ENCODE results near the gene C1orf105.

The C1orf105 gene

GRCh38 chr1:172421974-172422604 is 1.6 kb downstream of the C1orf105 start:
- no peak overlapping the region for H2AK5ac ChIP-seq (ENCODE audit: low read length, severe bottlenecking)
- no peak overlapping the region for H3K27ac ChIP-seq (ENCODE audit: low read length, poor library complexity, severe bottlenecking)
- H2BK5ac ChIP-seq (ENCODE audit: low read depth, low read length, poor library complexity, severe bottlenecking) = no peak overlapping the region
- no peaks in the 10 kb centered on the region for H3K27me3 ChIP-seq (ENCODE audit: control insufficient read depth in 1 of 2, insufficient read depth in 1 of 2, low read length in 2 of 2)
- H3K36me3 ChIP-seq (ENCODE audit: control insufficient read depth in 1 of 2, insufficient read depth in 2 of 2, low read depth in 1 of 2, low read length in 2 of 2) = peaks cover 0 to 4% of the 10 kb centered on the region in 2 experiments
- no peak overlapping the region for H3K9ac ChIP-seq (ENCODE audit: low read length)
- H2BK120ac ChIP-seq (ENCODE audit: low read depth, low read length) = no peak overlapping the region
- no peak for DNase-seq
- no peak overlapping the region for H2BK15ac ChIP-seq (ENCODE audit: low read depth, poor library complexity, severe bottlenecking)
- no peak overlapping the region for H3K4ac ChIP-seq (ENCODE audit: low read depth in 1 of 2, low read length in 2 of 2)
- no peak overlapping the region for H3K4me2 ChIP-seq (ENCODE audit: low read length, poor library complexity, severe bottlenecking)
- no peak overlapping the region for H3K23ac ChIP-seq (ENCODE audit: low read length in 2 of 2)
- no peak overlapping the region for H3K14ac ChIP-seq (ENCODE audit: low read length in 2 of 2)
- no peak overlapping the region for H4K8ac ChIP-seq (ENCODE audit: low read length)
- H3K4me1 ChIP-seq (ENCODE audit: control insufficient read depth, insufficient read depth, low read depth, low read length) = no peaks in the 10 kb centered on the region
- no peak overlapping the region for H4K91ac ChIP-seq (ENCODE audit: low read length)
- no peak overlapping the region for H2BK12ac ChIP-seq (ENCODE audit: low read length in 2 of 2)
- 91% methylated on average over 5 of the region's 5 CpGs for WGBS
- no peaks in the 10 kb centered on the region for H3K9me3 ChIP-seq (ENCODE audit: control insufficient read depth, low read length)
- no peak overlapping the region for H3K4me3 ChIP-seq (ENCODE audit: insufficient read depth in 1 of 2, low read depth in 1 of 2, low read length in 2 of 2)
- no peak overlapping the region for H2AFZ ChIP-seq (ENCODE audit: low read depth, low read length)
- H3K18ac ChIP-seq (ENCODE audit: low read depth in 1 of 2, low read length in 2 of 2) = no peak overlapping the region
- H3K79me1 ChIP-seq (replicated peaks; ENCODE audit: low read length, poor library complexity, severe bottlenecking) = peaks cover 20% of the 10 kb centered on the region

- H3K27ac ChIP-seq (ENCODE audit: low read length, poor library complexity, severe bottlenecking) = no peak overlapping the region
- no peaks in the 10 kb centered on the region for H3K9me3 ChIP-seq (ENCODE audit: control insufficient read depth, low read length)
- no peak overlapping the region for H3K18ac ChIP-seq (ENCODE audit: low read depth in 1 of 2, low read length in 2 of 2)
- H2BK120ac ChIP-seq (ENCODE audit: low read depth, low read length) = no peak overlapping the region
- no peak overlapping the region for H4K91ac ChIP-seq (ENCODE audit: low read length)
- H3K14ac ChIP-seq (ENCODE audit: low read length in 2 of 2) = no peak overlapping the region
- no peak overlapping the region for H2BK5ac ChIP-seq (ENCODE audit: low read depth, low read length, poor library complexity, severe bottlenecking)
- no peak overlapping the region for H2AK5ac ChIP-seq (ENCODE audit: low read length, severe bottlenecking)
- H2BK15ac ChIP-seq (ENCODE audit: low read depth, poor library complexity, severe bottlenecking) = no peak overlapping the region
- no peak overlapping the region for H3K23ac ChIP-seq (ENCODE audit: low read length in 2 of 2)
- H3K4me2 ChIP-seq (ENCODE audit: low read length, poor library complexity, severe bottlenecking) = no peak overlapping the region
- 99% methylated on average over 2 of the region's 2 CpGs for WGBS
- no peak overlapping the region for H3K4me3 ChIP-seq (ENCODE audit: insufficient read depth in 1 of 2, low read depth in 1 of 2, low read length in 2 of 2)
- H3K9ac ChIP-seq (ENCODE audit: low read length) = no peak overlapping the region
- H3K4ac ChIP-seq (ENCODE audit: low read depth in 1 of 2, low read length in 2 of 2) = no peak overlapping the region
- H3K4me1 ChIP-seq (ENCODE audit: control insufficient read depth, insufficient read depth, low read depth, low read length) = no peaks in the 10 kb centered on the region
- no peak overlapping the region for H4K8ac ChIP-seq (ENCODE audit: low read length)
- no peaks in the 10 kb centered on the region for H3K27me3 ChIP-seq (ENCODE audit: control insufficient read depth in 1 of 2, insufficient read depth in 1 of 2, low read length in 2 of 2)
- H3K79me1 ChIP-seq (replicated peaks; ENCODE audit: low read length, poor library complexity, severe bottlenecking) = peaks cover 25% of the 10 kb centered on the region
- no peak overlapping the region for H2BK12ac ChIP-seq (ENCODE audit: low read length in 2 of 2)
- DNase-seq = no peak
- peaks cover 0 to 4% of the 10 kb centered on the region in 2 experiments for H3K36me3 ChIP-seq (ENCODE audit: control insufficient read depth in 1 of 2, insufficient read depth in 2 of 2, low read depth in 1 of 2, low read length in 2 of 2)
- H2AFZ ChIP-seq (ENCODE audit: low read depth, low read length) = no peak overlapping the region
These were observed 2.9 kb downstream of the C1orf105 start for GRCh38 chr1:172423336-172423735.

GRCh38 chr1:172425339-172425738 is 4.9 kb downstream of the C1orf105 start:
- DNase-seq = no peak
- no peak overlapping the region for H3K4me3 ChIP-seq (ENCODE audit: insufficient read depth in 1 of 2, low read depth in 1 of 2, low read length in 2 of 2)
- WGBS = 95% methylated on average over 3 of the region's 3 CpGs

GRCh38 chr1:172427191-172427590 is 6.7 kb downstream of the C1orf105 start:
- H2BK5ac ChIP-seq (ENCODE audit: low read depth, low read length, poor library complexity, severe bottlenecking) = no peak overlapping the region
- H4K8ac ChIP-seq (ENCODE audit: low read length) = no peak overlapping the region
- H2AFZ ChIP-seq (ENCODE audit: low read depth, low read length) = no peak overlapping the region
- H4K91ac ChIP-seq (ENCODE audit: low read length) = no peak overlapping the region
- peaks cover 5% of the 10 kb centered on the region for H3K4me1 ChIP-seq (ENCODE audit: control insufficient read depth, insufficient read depth, low read depth, low read length)
- no peak overlapping the region for H3K4me2 ChIP-seq (ENCODE audit: low read length, poor library complexity, severe bottlenecking)
- H3K4ac ChIP-seq (ENCODE audit: low read depth in 1 of 2, low read length in 2 of 2) = no peak overlapping the region
- no peaks in the 10 kb centered on the region for H3K9me3 ChIP-seq (ENCODE audit: control insufficient read depth, low read length)
- H2AK5ac ChIP-seq (ENCODE audit: low read length, severe bottlenecking) = no peak overlapping the region
- no peak overlapping the region for H2BK12ac ChIP-seq (ENCODE audit: low read length in 2 of 2)
- DNase-seq = no peak
- no peak overlapping the region for H3K23ac ChIP-seq (ENCODE audit: low read length in 2 of 2)
- no peak overlapping the region for H2BK120ac ChIP-seq (ENCODE audit: low read depth, low read length)
- no peak overlapping the region for H3K4me3 ChIP-seq (ENCODE audit: insufficient read depth in 1 of 2, low read depth in 1 of 2, low read length in 2 of 2)
- H3K9ac ChIP-seq (ENCODE audit: low read length) = no peak overlapping the region
- H3K27me3 ChIP-seq (ENCODE audit: control insufficient read depth in 1 of 2, insufficient read depth in 1 of 2, low read length in 2 of 2) = no peaks in the 10 kb centered on the region
- no peak overlapping the region for H3K14ac ChIP-seq (ENCODE audit: low read length in 2 of 2)
- peaks cover 42% of the 10 kb centered on the region for H3K79me1 ChIP-seq (replicated peaks; ENCODE audit: low read length, poor library complexity, severe bottlenecking)
- H3K18ac ChIP-seq (ENCODE audit: low read depth in 1 of 2, low read length in 2 of 2) = no peak overlapping the region
- H3K36me3 ChIP-seq (ENCODE audit: control insufficient read depth in 1 of 2, insufficient read depth in 2 of 2, low read depth in 1 of 2, low read length in 2 of 2) = peaks cover 0 to 12% of the 10 kb centered on the region in 2 experiments
- H2BK15ac ChIP-seq (ENCODE audit: low read depth, poor library complexity, severe bottlenecking) = no peak overlapping the region
- 96% methylated on average over 2 of the region's 2 CpGs for WGBS
- H3K27ac ChIP-seq (ENCODE audit: low read length, poor library complexity, severe bottlenecking) = no peak overlapping the region

More at GRCh38 chr1:172425339-172425738, 4.9 kb downstream of the C1orf105 start:
- Histone ChIP-seq H4K91ac (ENCODE audit: low read length) (no peak overlapping the region), H3K4ac (ENCODE audit: low read depth in 1 of 2, low read length in 2 of 2) (no peak overlapping the region), H3K36me3 (ENCODE audit: control insufficient read depth in 1 of 2, insufficient read depth in 2 of 2, low read depth in 1 of 2, low read length in 2 of 2) (peaks cover 0 to 4% of the 10 kb centered on the region in 2 experiments), H2BK120ac (ENCODE audit: low read depth, low read length) (no peak overlapping the region), H3K4me1 (ENCODE audit: control insufficient read depth, insufficient read depth, low read depth, low read length) (peaks cover under 1% of the 10 kb centered on the region), H2BK5ac (ENCODE audit: low read depth, low read length, poor library complexity, severe bottlenecking) (no peak overlapping the region), H3K9ac (ENCODE audit: low read length) (no peak overlapping the region), H3K4me2 (ENCODE audit: low read length, poor library complexity, severe bottlenecking) (no peak overlapping the region), H2BK15ac (ENCODE audit: low read depth, poor library complexity, severe bottlenecking) (no peak overlapping the region), H3K27ac (ENCODE audit: low read length, poor library complexity, severe bottlenecking) (no peak overlapping the region), H2BK12ac (ENCODE audit: low read length in 2 of 2) (no peak overlapping the region), H3K9me3 (ENCODE audit: control insufficient read depth, low read length) (no peaks in the 10 kb centered on the region), H3K23ac (ENCODE audit: low read length in 2 of 2) (no peak overlapping the region), H3K18ac (ENCODE audit: low read depth in 1 of 2, low read length in 2 of 2) (no peak overlapping the region), H3K27me3 (ENCODE audit: control insufficient read depth in 1 of 2, insufficient read depth in 1 of 2, low read length in 2 of 2) (no peaks in the 10 kb centered on the region), H3K14ac (ENCODE audit: low read length in 2 of 2) (no peak overlapping the region), H2AFZ (ENCODE audit: low read depth, low read length) (no peak overlapping the region), H4K8ac (ENCODE audit: low read length) (no peak overlapping the region), H2AK5ac (ENCODE audit: low read length, severe bottlenecking) (no peak overlapping the region), H3K79me1 (replicated peaks; ENCODE audit: low read length, poor library complexity, severe bottlenecking) (peaks cover 36% of the 10 kb centered on the region)

All from mesenchymal stem cell (in vitro differentiated cells and primary cell).